Fibroblast of skin of scalp (primary cell): Measurements from ENCODE around the gene PAOX.
"Not testable (repeated sequence)": the region's sequence is repeated elsewhere in the genome, so short reads cannot be mapped to it uniquely, and the experiment has no call there.

Source experiments
- DNase-seq: peaks from one replicate; pipeline ENCODE4 v3.0.0-alpha.2; 2013

Gene PAOX

GRCh38 chr10:133365461-133366129 lies 13.5 kb upstream of the PAOX start:
- DNase-seq, result no peak

GRCh38 chr10:133366130-133366478 lies 13.0 kb upstream of the PAOX start:
- no peak for DNase-seq

- DNase-seq, result no peak
Measured at GRCh38 chr10:133366751-133367150, 12.3 kb upstream of the PAOX start.

GRCh38 chr10:133367461-133367860 lies 11.6 kb upstream of the PAOX start:
- DNase-seq, result not testable (repeated sequence)

- DNase-seq, result no peak
Measured at GRCh38 chr10:133368153-133368552, 10.9 kb upstream of the PAOX start.

- DNase-seq, result no peak
Measured at GRCh38 chr10:133370030-133370786, 8.9 kb upstream of the PAOX start.

- no peak for DNase-seq
Measured at GRCh38 chr10:133372507-133372906, 6.6 kb upstream of the PAOX start.

GRCh38 chr10:133373174-133374090 lies 5.6 kb upstream of the PAOX start, which contains the start of gene ECHS1:
Gene ECHS1, minus strand, starts transcription at chr10:133373354. Its CDS starts 21 bp downstream, at chr10:133373333.
- DNase-seq, result peak; percentile 92

GRCh38 chr10:133375357-133376115 lies 3.5 kb upstream of the PAOX start:
- no peak for DNase-seq

GRCh38 chr10:133376183-133376582 lies 2.9 kb upstream of the PAOX start:
- not testable (repeated sequence) for DNase-seq

GRCh38 chr10:133377025-133377817 lies 1.8 kb upstream of the PAOX start:
- no peak for DNase-seq

GRCh38 chr10:133377818-133378250 lies 1.2 kb upstream of the PAOX start:
- no peak for DNase-seq

- DNase-seq, result peak; percentile 34
Measured at GRCh38 chr10:133378251-133379096, 588 bp upstream of the PAOX start.

GRCh38 chr10:133379801-133380666 lies 972 bp downstream of the PAOX start:
- DNase-seq, result no peak

- no peak for DNase-seq
Measured at GRCh38 chr10:133381036-133381435, 2.0 kb downstream of the PAOX start.

- no peak for DNase-seq
Measured at GRCh38 chr10:133383551-133383950, 4.5 kb downstream of the PAOX start.

- DNase-seq, result no peak
Measured at GRCh38 chr10:133384071-133384470, 5.0 kb downstream of the PAOX start.

GRCh38 chr10:133385214-133385613 lies 6.2 kb downstream of the PAOX start:
- no peak for DNase-seq

GRCh38 chr10:133386951-133387350 lies 7.9 kb downstream of the PAOX start:
- DNase-seq, result not testable (repeated sequence)
